ENCODE measurements around the gene CENPU.

Gene CENPU

DNA sequence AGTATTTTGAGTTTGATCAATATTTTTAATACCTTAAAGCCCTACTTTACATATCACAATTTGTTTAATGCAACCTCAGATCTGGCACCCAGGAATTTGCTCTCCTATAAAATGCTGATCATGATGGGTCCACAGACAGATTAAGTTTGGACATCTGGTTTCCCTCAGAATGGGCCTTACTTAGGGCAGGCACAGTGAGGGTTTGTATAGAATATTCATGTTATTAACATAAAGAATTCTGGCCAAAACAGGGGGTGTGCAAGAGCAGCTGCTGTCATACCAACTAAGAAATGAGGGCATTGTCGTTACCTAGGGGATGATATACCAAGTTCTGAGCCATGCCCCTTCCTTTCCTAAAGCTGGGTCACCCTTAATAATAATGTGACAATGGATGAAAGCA, 37.5 kb upstream of the CENPU start:
- TF ChIP-seq, protein P1, sequence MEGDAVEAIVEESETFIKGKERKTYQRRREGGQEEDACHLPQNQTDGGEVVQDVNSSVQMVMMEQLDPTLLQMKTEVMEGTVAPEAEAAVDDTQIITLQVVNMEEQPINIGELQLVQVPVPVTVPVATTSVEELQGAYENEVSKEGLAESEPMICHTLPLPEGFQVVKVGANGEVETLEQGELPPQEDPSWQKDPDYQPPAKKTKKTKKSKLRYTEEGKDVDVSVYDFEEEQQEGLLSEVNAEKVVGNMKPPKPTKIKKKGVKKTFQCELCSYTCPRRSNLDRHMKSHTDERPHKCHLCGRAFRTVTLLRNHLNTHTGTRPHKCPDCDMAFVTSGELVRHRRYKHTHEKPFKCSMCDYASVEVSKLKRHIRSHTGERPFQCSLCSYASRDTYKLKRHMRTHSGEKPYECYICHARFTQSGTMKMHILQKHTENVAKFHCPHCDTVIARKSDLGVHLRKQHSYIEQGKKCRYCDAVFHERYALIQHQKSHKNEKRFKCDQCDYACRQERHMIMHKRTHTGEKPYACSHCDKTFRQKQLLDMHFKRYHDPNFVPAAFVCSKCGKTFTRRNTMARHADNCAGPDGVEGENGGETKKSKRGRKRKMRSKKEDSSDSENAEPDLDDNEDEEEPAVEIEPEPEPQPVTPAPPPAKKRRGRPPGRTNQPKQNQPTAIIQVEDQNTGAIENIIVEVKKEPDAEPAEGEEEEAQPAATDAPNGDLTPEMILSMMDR (IDR thresholded peaks at IDR 0.05; ENCODE audit: low read depth, low read length): no peak

DNA sequence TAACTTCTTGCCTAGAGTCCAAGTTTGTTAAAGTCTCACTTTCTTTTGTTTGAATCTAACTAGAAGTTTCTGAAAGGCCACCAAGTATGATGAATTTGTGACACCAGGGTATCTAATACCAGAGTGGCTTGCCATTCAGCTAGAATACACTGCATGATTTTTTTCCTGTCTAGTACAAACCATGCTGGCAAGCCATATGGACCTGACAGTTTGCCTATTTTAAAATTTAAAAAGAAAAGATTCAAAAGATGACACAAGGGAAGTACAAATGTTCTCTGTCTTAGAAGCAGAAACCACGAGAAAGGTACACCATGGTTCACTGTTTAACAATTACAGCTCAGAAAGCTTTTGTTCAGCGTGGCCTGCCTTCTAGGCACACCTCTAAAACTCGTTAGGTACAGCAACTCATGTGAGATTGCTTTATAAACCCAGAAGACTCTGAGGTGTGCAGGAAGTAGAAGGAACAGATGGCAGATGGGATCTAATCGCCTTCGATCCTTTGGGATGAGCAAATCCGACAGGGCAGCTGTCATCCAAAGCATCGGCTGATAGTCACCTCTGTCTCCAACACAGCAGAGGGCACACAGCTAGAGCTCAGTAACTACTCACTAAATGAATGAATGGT, 35.4 kb upstream of the CENPU start:
- TF ChIP-seq, protein P1 (IDR thresholded peaks at IDR 0.05; ENCODE audit: low read depth, low read length): no peak
- H3K4me3 ChIP-seq (ENCODE audit: low read depth, low read length): no peak overlapping the region

More for the DNA sequence above, 37.5 kb upstream of the CENPU start:
- no peak overlapping the region for H3K4me3 ChIP-seq (ENCODE audit: low read depth, low read length)

DNA sequence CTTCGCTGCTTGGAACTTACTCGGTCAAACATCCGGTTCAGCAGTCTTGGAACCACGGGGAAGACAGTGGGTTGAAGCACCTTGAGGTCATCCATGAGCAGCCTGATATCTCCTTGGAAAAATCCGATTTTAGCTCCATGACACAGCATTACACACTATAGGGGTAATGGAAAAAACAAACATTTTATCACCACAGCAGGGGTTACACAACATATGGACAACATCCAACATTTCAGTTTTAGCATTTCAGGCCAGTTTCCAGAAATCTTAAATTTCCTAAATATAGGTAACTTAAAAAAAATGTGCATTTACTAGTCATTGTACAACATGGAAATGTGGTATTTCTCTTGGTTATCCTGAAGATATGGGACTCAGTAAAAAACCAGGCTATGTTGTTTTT, 34.4 kb upstream of the CENPU start:
- TF ChIP-seq, protein P1 (IDR thresholded peaks at IDR 0.05; ENCODE audit: low read depth, low read length): no peak
- no peak overlapping the region for H3K4me3 ChIP-seq (ENCODE audit: low read depth, low read length)

DNA sequence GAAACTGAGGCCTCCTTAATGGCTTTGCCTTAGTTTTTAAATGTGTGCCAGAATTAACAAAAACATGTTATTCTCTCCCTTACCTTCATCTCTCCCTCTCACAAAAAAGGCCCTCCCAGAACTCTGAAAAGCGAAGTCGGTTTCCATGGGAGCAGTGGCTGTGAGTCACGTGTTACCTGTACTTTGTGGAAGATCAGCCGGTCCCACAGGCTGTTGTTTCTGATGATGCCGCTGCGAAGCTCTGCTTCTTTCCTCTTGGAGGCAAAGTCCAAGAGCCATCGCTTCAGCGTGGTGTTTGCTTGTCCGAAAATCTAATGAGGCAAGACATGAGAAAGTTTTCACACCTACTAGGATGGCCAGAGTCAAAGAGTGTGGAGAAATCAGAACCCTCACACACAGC, 32.5 kb upstream of the CENPU start:
- no peak overlapping the region for H3K4me3 ChIP-seq (ENCODE audit: low read depth, low read length)
- TF ChIP-seq, protein P1 (IDR thresholded peaks at IDR 0.05; ENCODE audit: low read depth, low read length): no peak

DNA sequence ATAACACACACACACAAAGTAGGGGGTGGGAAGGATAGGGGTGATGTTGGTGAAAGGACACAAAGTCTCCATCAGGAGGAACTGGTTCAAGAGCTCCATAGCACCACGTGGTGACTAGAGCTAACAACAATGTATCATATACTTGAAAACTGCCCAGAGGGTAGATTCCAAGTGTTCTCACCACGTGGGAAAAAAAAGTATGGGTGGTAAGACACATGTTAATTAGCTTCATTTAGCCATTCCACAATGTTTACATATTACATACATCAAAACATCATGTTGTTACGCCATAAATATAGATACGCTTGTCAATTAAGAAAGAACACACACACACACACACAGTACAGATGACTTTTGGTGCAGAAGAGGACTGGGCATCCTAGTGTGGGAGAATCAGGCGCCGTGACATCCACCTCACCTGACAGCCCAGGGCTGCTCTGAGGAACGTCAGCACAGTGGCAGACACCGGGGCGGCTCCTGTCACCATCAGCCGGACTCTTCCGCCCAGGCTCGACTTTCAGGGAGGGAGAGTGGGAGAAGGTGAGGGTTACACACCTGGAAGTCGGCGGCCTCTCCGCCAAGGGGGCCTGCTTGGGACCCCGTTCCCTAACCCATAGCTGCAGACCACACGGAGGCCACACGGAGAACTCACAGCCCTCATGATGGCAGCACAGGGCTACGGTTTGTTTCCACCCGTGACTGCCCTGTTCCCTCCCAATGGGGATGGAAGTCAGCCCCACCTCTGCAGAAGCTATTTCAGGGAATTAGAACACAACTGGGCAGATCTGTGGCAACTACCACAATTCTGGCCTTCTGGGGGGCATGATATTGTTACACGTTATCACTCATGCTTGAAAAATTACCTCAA, 31.8 kb upstream of the CENPU start:
- TF ChIP-seq, protein P1 (IDR thresholded peaks at IDR 0.05; ENCODE audit: low read depth, low read length): no peak
- H3K4me3 ChIP-seq (ENCODE audit: low read depth, low read length): no peak overlapping the region

DNA sequence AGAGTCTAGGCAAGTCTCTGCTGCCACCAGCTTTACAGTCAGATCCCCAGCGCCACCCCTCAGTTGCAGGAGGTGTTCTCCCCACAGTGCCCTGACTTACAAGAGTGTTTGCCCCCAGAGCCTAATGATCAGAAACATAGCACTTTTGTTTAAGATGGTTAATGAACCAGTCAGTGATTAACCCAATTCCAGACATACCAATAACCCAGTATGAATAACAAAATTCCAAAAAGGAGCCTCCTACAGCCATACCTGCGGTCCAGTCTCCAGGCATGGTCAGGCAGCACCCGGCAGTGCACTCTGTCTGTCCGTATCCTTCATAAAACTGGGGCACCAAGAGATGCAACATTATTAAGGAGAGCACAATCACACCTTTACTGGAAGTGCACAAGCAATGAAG, 30.7 kb upstream of the CENPU start:
- H3K4me3 ChIP-seq (ENCODE audit: low read depth, low read length): no peak overlapping the region
- TF ChIP-seq, protein P1 (IDR thresholded peaks at IDR 0.05; ENCODE audit: low read depth, low read length): no peak

DNA sequence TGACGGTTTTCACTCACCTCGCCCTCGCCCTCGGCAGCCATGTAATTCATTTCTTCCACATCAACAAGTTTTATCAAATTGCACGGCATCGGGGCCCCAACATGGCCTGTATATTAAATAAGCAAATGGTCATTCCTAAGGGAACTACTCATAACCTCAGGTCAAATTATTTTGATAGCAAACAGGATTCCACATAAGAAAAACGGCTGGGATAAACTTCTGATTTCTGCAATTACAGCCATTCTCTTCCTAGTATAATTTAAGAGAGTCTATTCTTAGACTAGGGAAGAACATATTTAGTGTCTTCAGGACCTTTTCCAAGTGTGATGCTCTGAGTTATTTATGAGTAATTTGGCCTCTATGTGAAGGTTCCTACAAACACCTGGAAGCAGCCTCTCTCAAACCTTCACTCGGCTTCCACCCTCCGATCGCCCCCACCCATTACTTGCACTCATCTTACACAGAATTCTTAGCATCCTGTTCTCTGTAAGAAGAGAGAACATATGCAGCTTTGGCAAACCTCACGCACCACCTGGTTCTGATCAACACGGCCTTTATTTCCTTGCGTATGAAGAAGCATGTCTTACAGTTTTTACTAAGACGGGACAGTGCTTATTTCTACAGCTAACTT, 29.4 kb upstream of the CENPU start:
- TF ChIP-seq, protein P1 (IDR thresholded peaks at IDR 0.05; ENCODE audit: low read depth, low read length): no peak
- no peak overlapping the region for H3K4me3 ChIP-seq (ENCODE audit: low read depth, low read length)
